GM18505 (cell line): ENCODE results near the gene NUDT11.

Experiments
- ATAC-seq: cut with Tn5 transposase; IDR thresholded peaks from one replicate; pipeline ENCODE4 v1.9.1; 2021; ENCODE audit not compliant: unreplicated experiment
- POLR2A ChIP-seq: IDR thresholded peaks from 4 replicates; pipeline ENCODE4 v1.6.1; 2011; ENCODE audit warnings: borderline replicate concordance; ENCODE audit not compliant: insufficient read depth, insufficient read length; ENCODE audit errors: extremely low read depth

NUDT11 gene

GRCh38 chrX:51456814-51457213 lies 39.6 kb downstream of the NUDT11 start:
- no peak for ATAC-seq
- TF ChIP-seq POLR2A, result no peak

GRCh38 chrX:51456246-51456645 lies 40.1 kb downstream of the NUDT11 start:
- TF ChIP-seq POLR2A, result no peak
- ATAC-seq, result no peak

GRCh38 chrX:51440365-51440764 lies 56.0 kb downstream of the NUDT11 start:
- no peak for ATAC-seq

More at GRCh38 chrX:51440365-51440764, 56.0 kb downstream of the NUDT11 start:
- TF ChIP-seq POLR2A, result no peak
